SK-MEL-5 (cell line): ENCODE results near the gene BTAF1. TPM values are rescaled to one million over a fixed set of nuclear protein-coding genes. Genes with fewer than 3 reads are reported as not detected.
A peak's percentile ranks its signal among the peaks of the same experiment; 100 is the strongest.

ENCODE experiments used
- DNase-seq: peaks from one replicate; pipeline ENCODE4 v3.0.0-alpha.2; 2016; ENCODE audit warnings: low read depth, low spot score
- in situ Hi-C: cut with HindIII; loops from 2 replicates; pipeline ENCODE4 v1.10.0; 2016; ENCODE audit warnings: low sequenced_read_pairs, high pct_unique_total_duplicates, low pct_unique_long_range_greater_than_20kb
- total RNA-seq: library from RNA; depleted of rRNA; stranded (reverse); fragments of >200 nt; shearing (Covaris generic); gene quantifications from 2 replicates; pipeline ENCODE4 v1.2.3, GENCODE V29; 2014

BTAF1 gene
- total RNA-seq, 1 experiment from 2014 or later = 24.6 TPM

- in situ Hi-C loops = no loop called here
- DNase-seq = peak; percentile 52
Measured at GRCh38 chr10:91901784-91902677, 21.5 kb upstream of the BTAF1 start.

DNA sequence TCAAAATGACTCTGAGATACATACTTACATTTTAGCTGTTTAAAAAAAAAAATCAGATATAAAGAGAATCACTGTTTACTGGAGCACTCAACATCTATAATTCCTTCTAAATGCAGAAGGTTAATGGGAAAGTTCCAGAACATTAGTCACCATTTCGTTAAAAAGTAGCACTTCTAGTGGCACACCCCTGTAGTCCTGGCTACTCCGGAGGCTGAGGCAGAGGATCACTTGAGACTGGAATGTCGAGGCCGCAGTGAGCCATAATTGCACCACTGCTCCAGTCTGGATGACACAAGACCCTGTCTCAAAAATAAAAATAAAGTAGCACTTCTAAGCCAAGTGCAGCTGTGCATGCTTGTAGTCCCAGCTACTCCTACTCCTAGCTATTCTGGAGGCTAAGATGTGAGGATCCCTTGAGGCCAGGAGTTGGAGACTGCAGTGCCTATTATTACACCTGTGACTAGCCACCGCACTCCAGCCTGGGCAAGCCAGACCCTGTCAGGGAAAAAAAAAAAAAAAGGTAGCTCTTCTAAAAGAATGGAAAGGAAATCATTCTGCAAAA lies 16.5 kb upstream of the BTAF1 start:
- no peak for DNase-seq
- in situ Hi-C loops = no loop called here

- in situ Hi-C loops = no loop called here
- no peak for DNase-seq
Measured at GRCh38 chr10:91907914-91908336, 15.6 kb upstream of the BTAF1 start.

GRCh38 chr10:91908337-91909116 lies 15.0 kb upstream of the BTAF1 start:
- DNase-seq = peak; percentile 61
- in situ Hi-C loops = no loop called here

DNA sequence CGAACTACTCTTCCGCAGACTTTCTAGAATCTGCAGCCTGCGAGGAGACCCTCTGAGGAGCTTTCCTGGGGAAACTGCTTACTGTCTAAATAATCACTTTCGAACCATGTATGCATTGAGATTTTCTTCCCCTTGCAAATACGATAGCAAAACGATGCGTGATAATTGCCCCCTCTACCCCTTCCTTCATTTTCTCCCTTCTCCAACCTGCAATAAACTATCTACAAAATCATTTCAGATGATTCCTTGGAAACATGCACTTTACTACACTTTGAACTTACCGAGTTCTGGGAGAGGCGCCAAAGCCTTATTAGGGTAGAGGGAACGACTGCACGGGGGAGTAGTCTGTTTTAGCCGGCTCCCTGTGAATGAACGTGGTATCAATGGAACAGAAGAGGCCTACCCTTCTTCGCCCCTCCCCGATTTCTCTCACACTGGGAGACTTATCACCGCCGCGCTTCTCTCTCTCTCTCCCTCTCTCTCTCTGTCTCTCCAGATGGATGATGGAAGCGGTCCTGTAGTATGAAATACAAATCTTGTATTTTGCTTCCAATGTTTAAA lies 14.4 kb upstream of the BTAF1 start, which contains the start of gene FGFBP3:
TSS of gene FGFBP3 (minus strand) at position 370 of the 561 bp plus-strand sequence. CDS start 517 bp downstream, outside the sequence.
- peak; percentile 51 for DNase-seq

DNA sequence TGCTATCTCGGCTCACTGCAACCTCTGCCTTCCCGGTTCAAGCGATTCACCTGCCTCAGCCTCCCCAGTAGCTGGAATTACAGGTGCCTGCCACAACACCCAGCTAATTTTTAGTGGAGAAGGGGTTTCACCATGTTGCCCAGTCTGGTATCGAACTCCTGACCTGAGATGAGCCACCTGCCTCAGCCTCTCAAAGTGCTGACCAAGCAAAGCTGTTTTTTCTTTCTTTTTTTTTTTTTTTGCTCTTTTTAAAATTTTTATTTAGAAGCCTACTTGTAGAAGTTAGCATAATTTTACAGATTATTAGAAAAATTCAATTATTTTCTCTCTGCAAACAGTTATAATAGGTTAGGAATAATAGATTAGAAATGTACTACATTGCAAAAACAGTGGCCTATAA lies 13.1 kb upstream of the BTAF1 start:
- DNase-seq = no peak
- in situ Hi-C loops = no loop called here

More for the DNA sequence above, 14.4 kb upstream of the BTAF1 start, which contains the start of gene FGFBP3:
- in situ Hi-C loops = no loop called here

GRCh38 chr10:91919651-91920050 lies 3.9 kb upstream of the BTAF1 start:
- in situ Hi-C loops = no loop called here
- DNase-seq = no peak

DNA sequence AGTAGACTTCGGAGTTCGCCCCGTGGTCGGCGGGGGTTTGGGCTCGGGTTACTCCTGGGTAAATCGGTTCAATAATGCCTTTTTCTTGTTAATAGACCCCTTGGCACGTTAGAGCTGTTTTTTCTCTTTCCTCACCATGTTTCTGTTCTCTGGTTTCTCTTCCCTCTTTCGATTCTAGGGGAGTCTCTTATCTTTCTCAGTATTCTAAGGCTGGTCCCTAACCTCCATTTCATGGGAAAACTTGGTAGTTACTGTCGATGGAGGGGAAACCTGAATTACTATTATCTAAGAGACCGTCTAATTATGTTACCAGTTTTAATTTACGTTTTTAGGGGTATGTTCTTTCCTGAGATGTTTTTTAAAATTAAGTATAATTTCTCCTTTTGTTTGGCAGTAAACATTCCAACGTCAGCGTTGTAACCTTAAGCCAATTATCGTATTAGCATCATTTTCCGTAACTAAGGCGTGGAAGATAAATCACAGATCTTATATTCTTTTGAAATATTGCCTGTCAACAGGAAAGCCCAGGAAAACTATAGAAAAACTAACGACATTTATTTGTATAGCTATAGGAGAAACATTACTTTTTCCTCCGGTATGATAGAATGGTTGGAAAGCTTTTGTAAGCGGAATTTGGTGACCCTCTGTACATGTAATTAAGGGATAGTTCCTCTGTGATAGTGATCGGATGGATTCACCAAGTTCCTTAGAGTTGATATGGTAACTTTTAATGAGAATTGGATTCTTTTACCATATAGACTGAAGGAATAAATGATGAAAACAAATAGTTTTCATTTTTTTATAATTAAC lies 847 bp downstream of the BTAF1 start:
- no peak for DNase-seq
- in situ Hi-C loops = no loop called here

GRCh38 chr10:91925022-91925320 lies 1.4 kb downstream of the BTAF1 start:
- no peak for DNase-seq
- in situ Hi-C loops = no loop called here

- in situ Hi-C loops = no loop called here
Measured at GRCh38 chr10:91930939-91931338, 7.4 kb downstream of the BTAF1 start.

DNA sequence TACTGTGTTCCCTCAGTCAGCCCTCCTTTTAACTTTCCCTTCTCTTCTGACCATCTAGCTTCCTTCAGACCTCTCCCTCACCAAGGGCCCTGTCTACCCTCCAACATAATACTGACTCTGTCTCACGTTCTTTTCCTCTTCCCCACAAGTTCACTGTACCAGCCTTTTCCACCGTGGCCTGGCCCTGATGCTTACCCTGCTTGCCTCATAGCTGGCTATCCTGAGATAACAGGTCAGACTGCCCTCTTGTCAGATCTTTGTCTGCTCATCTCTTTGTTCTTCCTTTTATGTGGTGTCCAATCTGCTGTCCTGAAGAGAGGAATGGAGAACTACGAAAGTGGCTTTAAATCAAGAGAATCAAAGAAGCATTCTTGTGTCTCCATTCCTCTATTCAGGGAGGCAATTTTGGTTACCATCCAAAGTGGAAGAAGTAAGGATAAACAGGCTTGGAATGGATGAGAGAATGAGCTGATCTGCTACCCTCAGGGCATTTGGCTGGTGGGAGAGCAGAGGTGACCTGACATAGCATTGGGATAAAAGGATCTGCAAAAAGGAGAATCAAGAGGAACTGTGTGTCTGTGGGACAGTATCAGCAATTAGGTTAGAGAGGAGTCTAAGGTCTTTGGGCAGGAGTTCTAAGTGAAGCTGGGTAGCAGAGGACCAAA lies 8.1 kb downstream of the BTAF1 start:
- in situ Hi-C loops = no loop called here
- no peak for DNase-seq

More at GRCh38 chr10:91930939-91931338, 7.4 kb downstream of the BTAF1 start:
- DNase-seq = no peak

DNA sequence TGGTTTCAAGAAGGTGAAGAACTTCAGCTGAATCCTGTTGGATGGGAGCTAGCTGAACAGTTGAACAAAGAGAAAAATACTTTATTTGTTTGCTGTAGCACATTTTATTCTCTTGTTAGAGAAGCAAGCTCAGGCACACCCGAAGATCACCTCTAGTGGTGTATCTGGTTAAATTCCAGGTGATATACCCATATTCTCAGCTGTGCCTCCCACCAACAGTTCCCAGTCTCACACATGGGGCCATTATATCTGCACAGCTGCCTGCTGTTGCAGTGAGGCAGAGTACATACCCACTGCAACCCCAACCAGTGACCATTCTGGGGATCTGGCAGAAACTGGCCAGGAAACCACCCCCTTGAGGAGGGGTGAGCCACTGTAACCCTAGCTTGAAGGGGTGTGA lies 9.2 kb downstream of the BTAF1 start:
- in situ Hi-C loops = no loop called here
- DNase-seq = no peak

DNA sequence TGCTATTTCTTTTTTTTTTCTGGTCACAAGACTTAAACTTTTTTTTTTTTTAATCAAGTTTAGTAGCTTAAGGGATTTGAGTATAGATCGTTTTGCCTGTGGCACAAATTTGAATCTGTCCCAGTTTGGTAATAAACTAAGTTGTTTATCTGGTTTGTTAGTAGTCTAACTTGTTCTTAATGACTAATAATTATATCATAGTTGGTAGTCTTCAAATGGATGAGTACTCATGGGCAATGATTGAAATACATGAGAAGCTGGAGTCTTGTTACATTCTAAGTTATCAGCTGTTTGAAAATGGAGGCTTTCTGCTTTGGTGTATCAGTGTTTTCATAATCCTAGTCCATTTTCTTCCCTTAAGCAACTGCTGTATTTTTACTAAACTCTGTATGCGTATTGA lies 12.3 kb downstream of the BTAF1 start:
- DNase-seq = no peak
- in situ Hi-C loops = no loop called here

- in situ Hi-C loops = no loop called here
- DNase-seq = no peak
Measured at GRCh38 chr10:91939653-91940052, 16.1 kb downstream of the BTAF1 start.

- DNase-seq = no peak
- in situ Hi-C loops = no loop called here
Measured at GRCh38 chr10:91941426-91941825, 17.9 kb downstream of the BTAF1 start.

GRCh38 chr10:91944880-91945630 lies 21.5 kb downstream of the BTAF1 start:
- in situ Hi-C loops = no loop called here
- DNase-seq = no peak
